Heart right ventricle (tissue), 16 donors: Measurements from ENCODE around the gene MAGEE1. TPM values are rescaled to one million over a fixed set of nuclear protein-coding genes. Genes with fewer than 3 reads are reported as not detected.

Experiments used
- ATAC-seq, 8 donors: fragments of 200-7000 bp; cut with Tn5 transposase; one replicate each; pipeline ENCODE4 v1.9.1; 2020; ENCODE audit warnings: mild to moderate bottlenecking in 8 of 8, moderate library complexity in 8 of 8, moderate number of reproducible peaks in 1 of 8
- DNase-seq, 2 donors: peaks; one replicate each; pipeline ENCODE4 v3.0.0-alpha.2; 2020
- H3K27ac ChIP-seq, 10 donors: fragments of 200-600 bp; sonication (generic) in 2 of 10; one replicate each; pipeline versions ENCODE4 v1.5.0 to v1.8.0; 2020 to 2022; ENCODE audit warnings: mild to moderate bottlenecking in 3 of 10
- H3K27me3 ChIP-seq, 7 donors: fragments of 200-600 bp; one replicate each; pipeline ENCODE4 v1.8.0; 2021 to 2022; ENCODE audit warnings: mild to moderate bottlenecking in 2 of 7
- H3K36me3 ChIP-seq, 9 donors: fragments of 200-600 bp; sonication (generic) in 1 of 9; one replicate each; pipeline versions ENCODE4 v1.5.0 to v1.8.0; 2020 to 2022; ENCODE audit warnings: mild to moderate bottlenecking in 2 of 9
- H3K4me1 ChIP-seq, 9 donors: fragments of 200-600 bp; sonication (generic) in 1 of 9; one replicate each; pipeline versions ENCODE4 v1.5.0 to v1.8.0; 2020 to 2022; ENCODE audit warnings: mild to moderate bottlenecking in 4 of 9
- H3K4me3 ChIP-seq, 10 donors: fragments of 200-600 bp; sonication (generic) in 2 of 10; one replicate each; pipeline versions ENCODE4 v1.5.0 to v1.8.0; 2020 to 2022; ENCODE audit warnings: mild to moderate bottlenecking in 7 of 10, moderate library complexity in 2 of 10
- H3K9me3 ChIP-seq, 11 donors: fragments of 200-600 bp in 10 of 11; sonication (generic) in 2 of 11; one replicate each; pipeline versions ENCODE4 v1.5.0 to v1.8.0; 2013 to 2022; ENCODE audit warnings: mild to moderate bottlenecking in 2 of 11, control low read depth in 1 of 11, moderate library complexity in 1 of 11
- CTCF ChIP-seq, 9 donors: fragments of 200-600 bp; sonication (generic) in 2 of 9; IDR thresholded peaks; one replicate each; pipeline versions ENCODE4 v1.5.0 to v1.8.0; 2021 to 2022; ENCODE audit warnings: antibody characterized with exemption in 9 of 9, mild to moderate bottlenecking in 5 of 9, moderate library complexity in 1 of 9
- WGBS, 2 donors: extraction: QIAGEN DNeasy Blood & Tissue Kit; methylation state at CpG; one replicate each; pipeline ENCODE4 v1.1.7; 2013; ENCODE audit warnings: inconsistent platforms in 1 of 2; 5-methylcytosine and 5-hydroxymethylcytosine counted together
- intact Hi-C, 10 donors: fragments of 100-400 bp; cut with DNase I; formaldehyde crosslinking; loops; one replicate each; pipeline versions ENCODE4 v1.11.1 to v1.14.2; 2022
- polyA plus RNA-seq, 2 donors: library from polyadenylated mRNA; stranded (reverse); fragments of 200-250 nt; gene quantifications; one replicate each; pipeline ENCODE4 v1.2.3, GENCODE V29; 2013
- total RNA-seq, 10 donors: library from RNA; stranded (reverse); fragmentation: NEBNext Ultra II Directional in 3 of 10; extraction: Animal tissue kit (Norgen Biotek cat#: 25700) in 3 of 10; gene quantifications; one replicate each; pipeline versions ENCODE4 v1.2.1 to v1.2.4, GENCODE V29; 2021 to 2023
- donor health status: Arrhythmogenic right ventricular cardiomyopathy.
- donor health status: ischemic (EF 13 %, LVEDD 7.1; RV severe dilation, severe dysfunction).
- donor health status: healthy with polysubstance abuse.
- donor health status: DM: no; HTN: yes; CAD: no.
- donor health status: DM: no; HTN: no; CAD: no.
- donor health status: ischemic (EF 25% LVEDD 6.9; RV normal size, moderate dysfunction).
- donor health status: ischemic (EF 25% LVEDD 5.7; RV mildly dilated, moderate dysfunction).
- donor health status: healthy.
- donor health status: DM: yes; HTN: yes; CAD: no.
- donor health status: Ischemic cardiomyopathy.
- donor health status: ischemic (EF 35%, LVEDD 5.7; RV mildly dilated, moderate dysfunction).
- donor health status: nonischemic (EF 11% LVEDD 7.7; RV severe dilation, severe dysfunction).
- donor health status: DM: yes; HTN: yes; CAD: no.
- donor health status: PGD.
- donor health status: ischemic (EF 29% LVEDD 5.4; RV normal size, mild dysfunction).
- donor health status: nonischemic (EF 23%, LVEDD 6.1; RV moderate dilation, normal function).

Gene MAGEE1
- total and polyA plus RNA-seq, 12 donors: 0.51 to 5.5 (median 3.8) TPM

- H3K36me3 ChIP-seq: no peaks in the 10 kb centered on the region
- WGBS, 2 donors: 100% methylated on average over 1 of the region's 1 CpG
- H3K27me3 ChIP-seq: peaks cover 0 to 26% (median 0%) of the 10 kb centered on the region in 7 donors
- no peaks in the 10 kb centered on the region for H3K4me1 ChIP-seq
- ATAC-seq (no peak), DNase-seq (no peak)
- no peak overlapping the region for H3K27ac ChIP-seq
- peak in 1 of 9 donors; percentile 14 for TF ChIP-seq CTCF (IDR thresholded peaks at IDR 0.05)
- H3K4me3 ChIP-seq: no peak overlapping the region
- intact Hi-C loops: no loop called here
- H3K9me3 ChIP-seq: peaks cover 0 to 2% (median 0%) of the 10 kb centered on the region in 11 donors
Measured at GRCh38 chrX:76420237-76420636, 7.3 kb upstream of the MAGEE1 start.

GRCh38 chrX:76428243-76429130 is 977 bp downstream of the MAGEE1 start:
- Histone ChIP-seq H3K27ac (peak overlapping the region in 3 of 10 donors; percentile 34 to 53 (median 43)), H3K9me3 (no peaks in the 10 kb centered on the region), H3K4me3 (peak overlapping the region; percentile 50 to 74 (median 67)), H3K27me3 (peaks cover 0 to 37% (median 0%) of the 10 kb centered on the region in 7 donors), H3K4me1 (peaks cover 0 to 5% (median 0%) of the 10 kb centered on the region in 9 donors), H3K36me3 (no peaks in the 10 kb centered on the region)
- WGBS, 2 donors: 8 to 23% methylated on average over 42 to 56 of the region's 60 CpGs
- DNase-seq: peak in 1 of 2 donors; percentile 7
- ATAC-seq: peak in 7 of 8 donors; percentile 30 to 67 (median 51)
- intact Hi-C loops: no loop called here
- no peak for TF ChIP-seq CTCF (IDR thresholded peaks at IDR 0.05)

- ATAC-seq (no peak), DNase-seq (no peak)
- Histone ChIP-seq H3K36me3 (no peaks in the 10 kb centered on the region), H3K27ac (no peak overlapping the region), H3K27me3 (peaks cover 0 to 7% (median 0%) of the 10 kb centered on the region in 7 donors), H3K9me3 (no peaks in the 10 kb centered on the region), H3K4me1 (peaks cover 0 to 5% (median 0%) of the 10 kb centered on the region in 9 donors), H3K4me3 (no peak overlapping the region)
- intact Hi-C loops: no loop called here
- TF ChIP-seq CTCF (IDR thresholded peaks at IDR 0.05): no peak
- 33 to 56% methylated on average over 1 of the region's 1 CpG for WGBS, 2 donors
Measured at GRCh38 chrX:76433219-76433618, 5.7 kb downstream of the MAGEE1 start.

GRCh38 chrX:76434103-76434741 is 6.7 kb downstream of the MAGEE1 start:
- Histone ChIP-seq H3K4me1 (no peaks in the 10 kb centered on the region), H3K4me3 (no peak overlapping the region), H3K36me3 (no peaks in the 10 kb centered on the region), H3K27ac (no peak overlapping the region), H3K27me3 (no peaks in the 10 kb centered on the region), H3K9me3 (no peaks in the 10 kb centered on the region)
- intact Hi-C loops: no loop called here
- 82 to 87% methylated on average over 3 of the region's 3 CpGs for WGBS, 2 donors
- DNase-seq: no peak
- no peak for TF ChIP-seq CTCF (IDR thresholded peaks at IDR 0.05)
- ATAC-seq: no peak
